GM12801 (cell line): Measurements from ENCODE around the gene POLD1.

Experiments
- TF ChIP-seq, protein P1 (sequence below): IDR thresholded peaks from one replicate; pipeline ENCODE4 v1.5.1; 2011; ENCODE audit warnings: control low read depth; ENCODE audit not compliant: insufficient read length; ENCODE audit errors: extremely low read depth

The POLD1 gene

GRCh38 chr19:50415661-50416033, 31.5 kb downstream of the POLD1 start:
- TF ChIP-seq, protein P1, sequence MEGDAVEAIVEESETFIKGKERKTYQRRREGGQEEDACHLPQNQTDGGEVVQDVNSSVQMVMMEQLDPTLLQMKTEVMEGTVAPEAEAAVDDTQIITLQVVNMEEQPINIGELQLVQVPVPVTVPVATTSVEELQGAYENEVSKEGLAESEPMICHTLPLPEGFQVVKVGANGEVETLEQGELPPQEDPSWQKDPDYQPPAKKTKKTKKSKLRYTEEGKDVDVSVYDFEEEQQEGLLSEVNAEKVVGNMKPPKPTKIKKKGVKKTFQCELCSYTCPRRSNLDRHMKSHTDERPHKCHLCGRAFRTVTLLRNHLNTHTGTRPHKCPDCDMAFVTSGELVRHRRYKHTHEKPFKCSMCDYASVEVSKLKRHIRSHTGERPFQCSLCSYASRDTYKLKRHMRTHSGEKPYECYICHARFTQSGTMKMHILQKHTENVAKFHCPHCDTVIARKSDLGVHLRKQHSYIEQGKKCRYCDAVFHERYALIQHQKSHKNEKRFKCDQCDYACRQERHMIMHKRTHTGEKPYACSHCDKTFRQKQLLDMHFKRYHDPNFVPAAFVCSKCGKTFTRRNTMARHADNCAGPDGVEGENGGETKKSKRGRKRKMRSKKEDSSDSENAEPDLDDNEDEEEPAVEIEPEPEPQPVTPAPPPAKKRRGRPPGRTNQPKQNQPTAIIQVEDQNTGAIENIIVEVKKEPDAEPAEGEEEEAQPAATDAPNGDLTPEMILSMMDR: no peak

DNA sequence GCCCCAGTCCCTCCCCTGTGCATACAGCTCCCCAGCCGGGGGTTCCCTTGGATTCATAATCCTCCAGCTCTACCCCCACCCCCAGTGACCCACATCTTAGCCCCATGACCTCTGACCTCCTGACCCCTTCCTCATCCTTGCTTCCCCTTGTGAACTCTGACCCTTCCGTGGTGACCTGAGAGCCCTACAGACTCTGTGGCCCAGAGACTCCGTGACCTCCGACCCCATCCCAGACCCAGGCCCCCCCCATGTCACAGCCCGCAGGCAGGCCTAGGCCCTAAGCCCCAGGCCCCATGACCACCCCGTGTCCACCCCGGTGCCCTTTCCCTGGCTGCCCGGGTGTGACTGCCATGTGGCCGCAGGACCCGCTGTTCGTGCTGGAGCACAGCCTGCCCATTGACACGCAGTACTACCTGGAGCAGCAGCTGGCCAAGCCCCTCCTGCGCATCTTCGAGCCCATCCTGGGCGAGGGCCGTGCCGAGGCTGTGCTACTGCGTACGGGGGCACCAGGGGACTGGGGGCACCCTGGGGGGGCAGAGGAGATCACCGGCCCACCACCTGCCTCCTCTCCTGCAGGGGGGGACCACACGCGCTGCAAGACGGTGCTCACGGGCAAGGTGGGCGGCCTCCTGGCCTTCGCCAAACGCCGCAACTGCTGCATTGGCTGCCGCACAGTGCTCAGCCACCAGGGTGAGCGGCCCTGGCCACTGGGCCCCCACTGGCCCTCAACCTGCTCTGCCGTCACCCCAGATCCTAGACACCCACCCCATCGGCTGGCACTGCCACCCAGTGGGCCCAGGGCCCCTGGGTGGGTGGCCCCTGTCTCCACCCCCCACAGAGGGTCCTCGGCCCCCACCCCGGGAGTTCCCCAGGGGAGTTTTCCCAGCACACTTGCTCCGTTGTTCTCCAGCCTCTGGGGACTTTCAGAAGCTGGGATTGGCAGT, 32.2 kb downstream of the POLD1 start:
- TF ChIP-seq, protein P1: no peak

GRCh38 chr19:50417111-50418081, 33.2 kb downstream of the POLD1 start:
- TF ChIP-seq, protein P1: no peak

- TF ChIP-seq, protein P1: no peak
These were observed 34.3 kb downstream of the POLD1 start, which contains the start of gene SPIB for GRCh38 chr19:50418176-50419021. SPIB (plus strand) TSS chr19:50418938; CDS start chr19:50418963, 25 bp downstream.

GRCh38 chr19:50419022-50419579, 35.0 kb downstream of the POLD1 start:
- TF ChIP-seq, protein P1: no peak

- TF ChIP-seq, protein P1: no peak
These were observed 35.5 kb downstream of the POLD1 start for GRCh38 chr19:50419580-50420035.
